GM12872 (cell line): Measurements from ENCODE around the gene AFDN.

ENCODE experiments used
- CTCF ChIP-seq: IDR thresholded peaks from 3 replicates; pipeline ENCODE4 v1.5.1; 2011; ENCODE audit warnings: low read depth, mild to moderate bottlenecking, low read length, moderate library complexity; ENCODE audit not compliant: insufficient read depth

The AFDN gene

GRCh38 chr6:167825332-167826229 is 1.1 kb upstream of the AFDN start:
- TF ChIP-seq CTCF, result no peak

- TF ChIP-seq CTCF, result peak; percentile 36; the same call in 1 of the 3 replicates
Measured at GRCh38 chr6:167826230-167826895, 348 bp upstream of the AFDN start.

- TF ChIP-seq CTCF, result no peak
Measured at GRCh38 chr6:167827583-167828324, 1.0 kb downstream of the AFDN start.

- TF ChIP-seq CTCF, result no peak
Measured at GRCh38 chr6:167828325-167828956, 1.7 kb downstream of the AFDN start.

- no peak for TF ChIP-seq CTCF
Measured at GRCh38 chr6:167829513-167829912, 2.8 kb downstream of the AFDN start.

GRCh38 chr6:167831281-167831828 is 4.6 kb downstream of the AFDN start:
- no peak for TF ChIP-seq CTCF
